HG03196 (cell line): ENCODE results near the gene BOK.
"Not testable (repeated sequence)": the region's sequence is repeated elsewhere in the genome, so short reads cannot be mapped to it uniquely, and the experiment has no call there.

Experiments used
- ATAC-seq: cut with Tn5 transposase; IDR thresholded peaks from one replicate; pipeline ENCODE4 v1.9.1; 2021; ENCODE audit not compliant: unreplicated experiment

BOK gene

DNA sequence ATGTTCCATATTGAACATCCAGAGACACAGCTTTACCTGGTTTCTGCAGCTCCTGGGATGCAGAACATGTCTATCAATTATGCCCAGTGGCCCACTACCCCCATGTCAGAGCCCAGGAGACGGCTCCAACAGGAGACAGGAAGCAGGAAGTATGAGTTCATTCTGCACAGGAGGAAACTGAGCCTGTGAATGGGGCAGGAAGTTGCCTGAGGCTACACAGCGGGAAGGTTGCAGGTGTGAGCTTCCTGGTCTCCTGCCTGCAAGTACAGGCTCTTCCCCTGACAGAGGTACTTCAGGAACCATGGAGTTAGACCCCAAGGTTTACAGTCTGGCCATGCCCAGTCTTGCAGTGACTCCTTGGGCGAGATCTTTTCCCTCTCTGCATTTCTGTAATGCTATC lies 2.8 kb upstream of the BOK start:
- no peak for ATAC-seq

DNA sequence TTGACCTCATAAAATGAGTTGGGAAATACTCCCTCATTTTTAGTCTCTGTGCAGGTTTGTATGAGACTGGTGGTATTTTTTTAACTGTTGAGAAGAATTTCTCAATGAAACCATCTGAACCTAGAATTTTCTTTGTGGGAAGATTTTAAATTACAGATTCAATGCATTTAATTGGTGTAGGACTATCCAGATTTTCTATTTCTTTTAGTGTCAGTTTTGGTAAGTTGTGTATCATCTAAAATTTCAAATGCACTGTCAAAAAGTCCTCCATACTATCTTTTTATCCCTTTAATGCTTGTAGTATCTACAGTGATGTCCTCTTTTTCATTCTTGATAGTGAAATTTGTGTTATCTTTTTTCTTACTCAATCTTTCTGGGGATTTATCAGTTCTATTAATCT lies 1.8 kb upstream of the BOK start:
- ATAC-seq: no peak

DNA sequence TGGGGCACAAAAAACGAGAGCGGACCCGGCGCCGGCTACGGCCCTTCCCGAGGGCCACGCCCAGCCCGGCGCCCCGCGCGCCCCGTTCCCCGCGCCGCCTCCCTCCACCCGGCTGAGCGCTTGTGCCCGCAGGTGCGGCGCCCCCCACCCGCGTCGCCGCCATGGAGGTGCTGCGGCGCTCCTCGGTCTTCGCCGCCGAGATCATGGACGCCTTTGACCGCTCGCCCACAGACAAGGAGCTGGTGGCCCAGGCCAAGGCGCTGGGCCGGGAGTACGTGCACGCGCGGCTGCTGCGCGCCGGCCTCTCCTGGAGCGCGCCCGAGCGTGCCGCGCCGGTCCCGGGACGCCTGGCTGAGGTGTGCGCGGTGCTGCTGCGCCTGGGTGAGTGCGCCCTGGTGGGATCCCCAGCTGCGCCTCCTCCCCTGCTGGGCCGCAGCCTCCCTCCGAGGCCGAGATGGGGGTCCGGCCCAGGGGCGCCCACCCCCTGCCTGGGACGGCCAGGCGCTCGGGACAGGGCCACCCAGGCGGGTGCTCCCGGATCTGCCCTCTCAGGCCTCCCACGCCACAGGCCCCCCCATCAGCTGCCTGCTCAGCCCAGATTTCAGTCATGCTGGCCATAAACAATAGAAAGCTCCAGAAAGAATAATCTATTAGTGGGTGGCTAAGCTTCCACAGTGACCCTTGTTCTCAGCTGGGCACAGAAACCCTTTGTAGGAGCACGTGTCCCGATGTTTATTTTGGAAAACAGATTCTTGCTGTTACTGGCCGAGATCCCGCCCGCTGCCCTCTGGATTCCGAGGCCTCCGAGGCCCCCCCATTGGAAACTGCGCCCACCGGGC lies 997 bp downstream of the BOK start:
- ATAC-seq: no peak

DNA sequence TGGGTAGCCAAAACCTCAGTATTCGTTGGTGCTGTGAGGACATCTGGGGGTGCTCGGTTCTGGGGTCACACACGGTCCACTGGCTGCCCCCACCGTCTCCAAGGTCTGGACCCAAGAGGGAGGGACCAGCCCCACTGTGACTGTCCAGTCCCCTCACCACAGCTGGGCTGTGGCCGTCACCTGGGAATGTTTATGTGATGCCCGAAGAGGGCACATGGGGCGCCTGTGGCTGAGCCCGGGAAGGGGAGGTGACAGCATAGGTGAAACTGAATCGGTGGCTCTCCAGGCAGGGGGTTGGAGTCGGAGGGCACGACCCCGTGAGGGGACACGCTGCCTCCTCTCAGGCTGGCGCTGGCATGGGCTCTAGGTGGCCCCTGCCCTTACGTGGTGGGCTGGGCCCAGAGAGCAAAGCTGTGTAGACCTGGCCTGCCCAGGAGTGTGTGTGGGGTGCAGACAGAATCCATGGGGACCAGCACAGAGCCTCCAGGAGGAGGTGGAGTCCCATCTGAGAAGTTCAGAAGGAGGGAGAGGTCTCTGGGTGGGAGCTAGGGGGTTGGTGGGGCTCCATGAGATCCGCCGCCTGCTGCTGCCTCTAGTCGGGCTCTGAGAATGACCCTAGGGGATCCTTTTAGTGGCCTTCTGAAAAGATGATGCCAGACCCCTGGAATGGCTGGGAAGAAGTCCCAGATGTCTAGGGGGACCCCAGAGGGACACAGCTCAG lies 1.8 kb downstream of the BOK start:
- no peak for ATAC-seq

DNA sequence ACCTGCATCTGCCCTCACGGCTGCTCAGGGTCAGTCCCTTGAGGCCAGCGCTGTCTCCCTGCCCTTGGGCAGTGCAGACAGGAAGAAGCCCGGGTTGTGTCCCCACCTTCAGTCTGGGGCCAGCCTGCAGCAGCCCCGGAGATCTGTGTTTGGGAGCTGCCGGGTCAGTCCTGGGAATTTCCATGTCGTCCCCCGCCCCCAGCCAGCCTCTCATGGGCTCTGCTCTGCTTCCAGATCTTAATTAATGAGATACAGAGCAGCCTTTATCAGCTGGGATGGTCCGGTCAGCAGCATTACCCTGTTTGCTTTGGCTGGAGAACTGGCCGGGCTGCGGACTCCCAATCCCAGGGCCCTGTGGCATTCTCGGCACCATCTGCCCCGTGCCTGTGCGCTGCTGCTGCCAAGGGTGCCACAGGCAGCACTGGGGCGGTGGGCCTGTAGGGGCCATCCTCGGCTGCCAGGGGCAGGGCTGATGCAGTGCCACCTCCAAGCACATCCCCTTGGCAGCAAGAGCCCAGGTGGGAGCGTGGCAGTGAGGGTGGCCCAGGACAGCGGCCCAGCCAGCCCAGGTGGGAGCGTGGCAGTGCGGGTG lies 2.4 kb downstream of the BOK start:
- ATAC-seq: no peak

DNA sequence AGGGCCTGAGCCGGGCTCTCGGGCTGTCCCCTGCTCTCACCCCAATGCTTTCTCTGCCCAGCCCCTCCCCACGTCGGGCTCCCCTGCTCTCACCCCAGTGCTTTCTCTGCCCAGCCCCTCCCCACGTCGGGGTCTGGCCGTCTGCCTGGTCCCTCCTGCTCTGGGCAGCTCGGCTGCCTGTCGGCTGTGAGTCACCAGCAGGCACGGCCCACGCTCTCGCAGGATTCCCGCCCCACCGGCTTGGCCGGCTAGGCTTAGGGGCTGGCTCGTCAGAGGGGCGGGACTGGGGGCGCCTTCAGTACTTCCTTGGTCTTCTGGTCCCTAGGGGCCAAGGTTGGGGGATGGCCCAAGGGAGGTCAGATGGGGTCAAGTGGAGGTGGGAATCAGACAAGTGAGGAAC lies 3.3 kb downstream of the BOK start:
- ATAC-seq: no peak

DNA sequence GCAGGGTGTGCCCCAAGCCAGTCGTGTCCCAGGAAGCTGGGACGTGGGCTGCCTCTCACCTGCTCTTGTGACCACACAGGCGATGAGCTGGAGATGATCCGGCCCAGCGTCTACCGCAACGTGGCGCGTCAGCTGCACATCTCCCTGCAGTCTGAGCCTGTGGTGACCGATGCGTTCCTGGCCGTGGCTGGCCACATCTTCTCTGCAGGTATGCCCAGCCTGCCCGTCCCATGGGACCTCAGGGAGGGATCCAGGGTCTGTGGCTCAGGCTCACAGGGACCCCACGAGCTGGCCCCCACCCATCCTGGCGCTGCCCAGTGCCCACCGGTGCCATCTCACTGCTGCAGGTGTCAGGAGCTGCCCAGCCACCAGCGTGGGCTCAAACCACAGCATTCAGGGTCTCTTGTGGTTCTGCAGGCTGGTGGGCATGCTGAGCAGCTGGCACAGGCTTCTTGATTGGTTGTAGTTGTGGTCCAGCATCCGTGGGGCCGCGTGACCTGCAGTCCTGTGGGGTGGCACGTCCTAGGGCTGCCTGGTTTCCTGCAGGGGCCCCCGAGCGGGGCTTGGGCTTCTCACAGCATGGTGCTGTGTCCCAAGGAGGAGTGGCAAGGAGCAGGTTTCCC lies 3.8 kb downstream of the BOK start:
- ATAC-seq: no peak

DNA sequence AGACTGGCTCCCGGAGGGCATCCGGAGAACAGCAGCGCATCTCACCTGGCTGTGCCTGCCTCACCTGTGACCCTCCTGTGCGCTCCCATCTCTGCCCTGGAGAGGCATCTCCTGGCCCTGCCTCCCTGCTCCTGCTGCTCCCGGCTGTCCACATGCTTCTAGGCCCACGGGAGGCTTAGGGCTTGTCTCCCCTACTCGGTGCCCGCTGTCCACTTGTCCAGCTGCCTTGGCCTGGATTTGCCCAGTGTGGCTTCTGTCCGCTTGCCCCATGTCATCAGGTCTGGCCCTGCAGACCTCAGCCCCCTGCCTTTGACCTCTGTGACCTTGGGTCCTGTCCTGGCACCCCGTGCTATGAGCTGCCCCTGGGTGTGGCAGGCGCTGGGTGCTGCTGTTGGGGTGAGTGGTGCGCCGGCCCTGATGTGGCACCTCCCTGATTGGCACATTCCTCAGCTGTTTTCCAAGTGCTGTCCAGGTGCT lies 4.5 kb downstream of the BOK start:
- ATAC-seq: no peak

DNA sequence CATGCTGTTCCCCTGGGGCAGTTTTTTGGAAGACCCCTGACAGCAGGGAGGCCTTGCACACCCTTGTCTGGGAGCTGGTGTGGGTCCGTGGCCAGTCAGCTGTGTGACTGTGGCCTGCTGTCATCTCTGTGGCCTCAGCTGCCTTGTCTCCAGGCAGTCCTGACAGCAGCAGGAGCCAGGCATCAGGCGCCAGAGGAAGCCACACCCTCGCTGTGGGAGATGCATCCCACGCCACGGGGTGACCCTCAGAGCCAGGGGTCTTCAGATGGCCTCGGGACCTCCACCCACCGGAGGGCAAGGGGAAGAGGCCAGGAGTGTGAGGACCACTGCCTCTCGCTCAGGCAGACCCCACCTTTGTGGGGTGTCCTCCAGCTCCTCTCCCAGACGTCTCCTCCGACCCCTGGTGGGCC lies 5.0 kb downstream of the BOK start:
- no peak for ATAC-seq

DNA sequence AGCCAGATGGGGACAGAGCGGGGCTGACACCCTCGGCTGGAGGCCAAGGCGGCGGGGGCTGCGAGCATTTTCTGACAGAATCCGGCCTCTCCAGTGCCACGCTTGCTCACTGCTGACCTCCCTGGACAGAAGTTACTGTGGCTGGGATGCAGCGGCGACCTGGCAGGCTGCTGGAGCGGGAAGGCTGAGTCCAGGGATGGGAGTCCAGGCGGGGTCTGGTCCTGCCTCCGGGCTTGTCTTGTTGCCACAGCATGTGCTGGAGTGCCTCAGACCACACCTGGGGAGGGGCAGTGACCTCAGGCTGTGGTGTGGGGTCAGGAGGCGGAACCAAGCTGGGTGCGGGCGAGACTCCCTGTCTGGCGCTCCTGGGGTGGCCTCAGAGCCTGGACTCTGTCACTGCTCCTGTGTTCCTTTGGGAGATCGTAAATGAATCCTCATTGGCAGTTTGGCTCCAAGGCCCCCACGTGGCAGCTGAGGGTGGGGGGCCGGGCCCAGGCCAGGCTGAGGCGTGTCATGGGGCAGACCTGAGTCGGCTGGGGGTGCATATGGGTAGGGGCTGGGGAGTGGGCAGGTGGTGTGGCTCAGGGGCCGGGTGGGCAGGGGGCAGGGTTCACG lies 5.5 kb downstream of the BOK start:
- ATAC-seq: no peak

DNA sequence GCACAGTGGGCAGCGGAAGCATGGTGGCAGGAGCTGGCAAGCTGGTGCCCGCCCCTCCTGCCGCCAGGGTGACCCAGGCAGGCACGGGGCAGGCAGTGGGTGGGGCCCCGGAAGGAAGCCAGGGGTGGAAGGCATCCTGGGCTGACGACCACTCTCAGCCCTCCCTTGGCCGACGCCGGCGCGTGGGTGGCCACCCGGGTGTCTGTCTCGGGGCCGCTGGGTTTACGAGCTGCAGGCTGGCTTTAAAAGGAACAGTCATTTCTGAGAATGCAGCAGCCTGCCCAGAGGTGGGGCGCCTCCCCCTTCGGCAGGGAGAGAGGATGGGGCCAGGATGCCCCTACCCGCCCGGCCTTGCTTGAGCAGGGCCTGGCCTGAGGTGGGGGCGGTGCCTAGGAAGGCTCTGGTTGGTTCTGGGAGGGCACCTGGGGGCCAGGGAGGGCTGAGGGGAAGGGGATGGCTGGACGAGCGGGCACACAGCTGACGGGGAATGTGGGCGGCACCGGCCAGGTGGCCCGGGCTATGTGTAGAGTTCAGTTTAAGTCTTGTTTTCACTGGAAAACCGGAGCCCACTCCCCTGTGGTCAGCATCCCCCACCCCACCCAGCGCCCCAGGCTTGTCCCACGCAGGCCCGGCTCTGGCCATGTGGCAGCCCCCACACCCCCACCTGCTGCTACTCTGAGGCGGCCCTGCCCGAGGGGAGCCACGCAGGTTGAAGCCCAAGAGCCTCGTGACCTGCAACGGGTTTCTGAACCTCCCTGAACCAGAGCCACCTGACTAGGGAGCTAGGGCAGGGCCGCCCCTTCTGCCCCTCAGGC lies 6.3 kb downstream of the BOK start:
- ATAC-seq: no peak

DNA sequence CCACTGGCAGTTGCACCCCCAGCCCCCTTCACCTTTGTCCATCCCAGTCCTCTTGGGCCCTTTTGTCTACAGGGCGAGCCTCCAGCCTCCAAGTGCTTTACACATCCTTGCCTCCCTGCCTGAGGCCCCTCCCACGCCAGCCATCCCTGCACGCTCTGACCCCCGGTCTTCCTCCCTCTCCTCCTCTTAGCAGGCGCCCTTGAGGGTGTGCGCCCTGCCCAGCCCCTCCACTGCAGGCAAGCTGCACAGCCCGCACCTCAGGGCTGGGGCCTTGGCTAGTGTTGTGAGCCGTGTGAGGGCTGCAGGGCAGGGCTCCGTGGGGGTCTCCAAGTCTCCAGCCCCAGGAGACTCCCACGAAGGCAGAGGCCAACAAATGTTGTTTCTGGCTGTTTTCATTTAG lies 6.9 kb downstream of the BOK start:
- no peak for ATAC-seq

DNA sequence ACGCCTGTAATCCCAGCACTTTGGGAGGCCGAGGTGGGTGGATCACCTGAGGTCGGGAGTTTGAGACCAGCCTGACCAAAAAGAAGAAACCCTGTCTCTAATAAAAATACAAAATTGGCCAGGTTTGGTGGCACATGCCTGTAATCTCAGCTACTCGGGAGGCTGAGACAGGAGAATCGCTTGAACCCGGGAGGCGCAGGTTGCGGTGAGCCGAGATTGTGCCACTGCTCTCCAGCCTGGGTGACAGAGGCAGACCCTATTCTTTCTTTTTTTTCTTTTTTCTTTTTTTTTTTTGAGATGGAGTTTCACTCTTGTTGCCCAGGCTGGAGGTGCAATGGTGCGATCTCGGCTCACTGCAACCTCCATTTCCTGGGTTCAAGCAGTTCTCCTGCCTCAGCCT lies 7.5 kb downstream of the BOK start:
- ATAC-seq: not testable (repeated sequence)

DNA sequence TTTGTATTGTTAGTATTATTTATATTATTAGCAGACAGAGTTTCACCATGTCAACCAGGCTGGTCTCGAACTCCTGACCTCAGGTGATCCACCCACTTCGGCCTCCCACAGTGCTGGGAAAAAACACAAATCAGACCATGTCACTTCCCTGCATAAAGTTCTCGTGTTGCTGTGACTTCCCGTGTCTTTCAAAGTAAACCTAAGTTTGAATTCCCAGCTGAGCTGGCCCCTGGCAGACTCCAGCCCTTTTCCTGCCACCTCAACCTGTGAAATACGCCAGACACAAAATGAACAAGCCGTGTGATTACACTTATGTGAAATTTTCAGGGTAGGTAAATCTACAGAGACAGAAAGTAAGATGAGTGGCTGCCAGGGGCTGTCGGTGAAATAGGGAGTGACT lies 7.9 kb downstream of the BOK start:
- no peak for ATAC-seq

DNA sequence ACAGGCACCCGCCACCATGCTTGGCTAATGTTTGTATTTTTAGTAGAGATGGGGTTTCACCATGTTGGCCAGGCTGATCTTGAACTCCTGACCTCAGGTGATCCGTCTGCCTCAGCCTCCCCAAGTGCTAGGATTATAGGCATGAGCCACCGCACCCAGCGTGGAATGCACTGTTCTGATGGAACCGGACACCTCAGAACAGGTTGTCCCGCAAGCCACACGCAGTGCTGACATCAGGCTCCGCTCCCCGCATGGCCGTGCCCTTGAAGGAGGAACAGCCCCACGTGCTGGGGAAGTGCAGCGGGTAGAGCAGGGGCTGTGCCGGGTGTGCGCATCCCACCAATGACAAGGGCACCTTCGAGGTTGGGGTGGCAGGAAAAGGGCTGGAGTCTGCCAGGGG lies 8.7 kb downstream of the BOK start:
- ATAC-seq: not testable (repeated sequence)

DNA sequence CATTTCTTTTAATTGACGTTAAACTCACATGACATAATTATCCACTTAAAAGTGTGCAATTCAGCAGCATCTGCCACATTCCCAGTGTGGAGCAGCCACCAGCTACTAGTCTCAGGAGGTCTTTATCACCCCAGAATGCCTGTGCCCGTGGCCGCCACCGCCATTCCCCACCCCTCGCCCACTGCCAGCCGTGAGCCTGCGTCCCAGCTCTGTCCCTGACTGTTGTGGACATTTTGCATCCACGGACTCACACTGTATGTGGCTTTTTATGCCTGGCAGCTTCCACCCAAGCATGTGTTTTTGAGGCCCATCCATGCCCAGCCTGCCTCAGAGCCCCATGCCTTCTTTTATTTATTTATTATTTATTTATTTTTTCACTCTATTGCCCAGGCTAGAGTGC lies 9.2 kb downstream of the BOK start:
- ATAC-seq: no peak

DNA sequence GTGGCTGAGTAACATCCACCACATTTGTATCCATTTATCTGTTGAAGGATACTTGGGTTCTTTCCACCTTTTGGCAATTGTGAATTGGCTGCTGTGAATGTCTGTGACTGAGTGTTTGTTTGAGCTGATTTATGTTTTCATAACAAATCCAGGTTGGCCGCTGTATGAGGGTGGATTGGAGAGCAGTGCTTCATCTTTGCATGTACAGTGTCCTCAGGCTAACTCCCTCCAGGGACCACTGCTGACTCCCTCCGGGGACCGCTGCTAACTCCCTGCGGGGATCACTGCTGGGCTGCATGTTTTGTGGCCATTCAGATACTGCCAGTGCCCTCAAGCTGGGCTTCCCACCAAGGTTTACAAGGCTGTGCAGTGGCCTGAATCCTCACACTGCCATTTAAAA lies 10.2 kb downstream of the BOK start:
- no peak for ATAC-seq

DNA sequence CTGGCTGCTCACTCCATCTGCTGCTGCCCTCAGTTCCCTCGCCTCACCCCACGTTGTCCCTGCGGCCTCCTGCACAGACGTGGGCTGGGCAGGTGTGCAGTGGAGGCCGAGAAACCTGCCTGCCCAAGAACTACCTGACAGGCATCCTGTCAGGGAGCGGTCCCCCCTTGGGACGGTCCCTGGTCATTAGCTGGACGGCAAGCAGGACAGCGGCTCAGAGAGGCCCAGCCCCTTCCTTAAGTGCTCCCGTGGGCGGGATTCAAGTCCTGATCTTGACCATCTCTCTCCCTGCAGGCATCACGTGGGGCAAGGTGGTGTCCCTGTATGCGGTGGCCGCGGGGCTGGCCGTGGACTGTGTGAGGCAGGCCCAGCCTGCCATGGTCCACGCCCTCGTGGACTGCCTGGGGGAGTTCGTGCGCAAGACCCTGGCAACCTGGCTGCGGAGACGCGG lies 11.3 kb downstream of the BOK start:
- no peak for ATAC-seq

DNA sequence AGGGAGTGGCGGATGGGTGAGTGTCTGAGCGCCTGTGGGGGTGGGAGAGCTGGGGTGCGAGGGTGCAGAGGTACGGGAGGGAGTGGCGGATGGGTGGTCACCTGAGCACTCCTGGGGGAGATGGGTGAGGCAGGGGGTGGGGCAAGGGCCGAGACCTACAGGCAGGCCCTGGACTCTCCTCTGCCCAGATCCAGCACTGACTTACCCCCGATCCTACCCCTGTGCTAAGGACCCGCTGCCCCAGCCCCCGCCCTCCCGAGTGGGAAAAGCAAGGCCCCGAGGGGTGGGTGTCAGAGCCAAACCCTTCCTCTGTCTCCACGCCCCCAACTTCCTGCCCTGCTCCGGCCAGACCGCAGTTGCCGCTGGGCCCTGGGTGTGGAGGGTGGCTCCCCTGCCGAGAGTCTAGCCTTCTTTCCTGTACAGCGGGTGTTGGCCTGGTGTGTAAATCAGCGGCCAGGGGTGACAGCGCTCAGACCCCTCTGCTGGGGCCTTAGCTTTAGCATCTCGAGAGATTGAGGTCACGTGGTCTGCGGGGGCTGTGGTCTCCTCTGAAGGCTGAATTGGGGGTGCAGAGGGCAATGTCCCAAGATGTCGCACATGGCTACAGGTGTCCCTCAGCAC lies 12.5 kb downstream of the BOK start:
- no peak for ATAC-seq
